HG03066 (cell line): ENCODE results near the gene MTFP1.

Source experiments
- ATAC-seq: cut with Tn5 transposase; IDR thresholded peaks from one replicate; pipeline ENCODE4 v1.9.1; 2021; ENCODE audit warnings: low read depth; ENCODE audit not compliant: unreplicated experiment

Gene MTFP1

GRCh38 chr22:30424534-30425326, 838 bp upstream of the MTFP1 start:
- ATAC-seq, result no peak

GRCh38 chr22:30425327-30425615, 297 bp upstream of the MTFP1 start:
- ATAC-seq, result no peak

- ATAC-seq, result no peak
Measured at GRCh38 chr22:30426388-30427353, 1.1 kb downstream of the MTFP1 start.

- ATAC-seq, result no peak
Measured at GRCh38 chr22:30427871-30428270, 2.3 kb downstream of the MTFP1 start.

GRCh38 chr22:30429887-30430286, 4.3 kb downstream of the MTFP1 start:
- ATAC-seq, result no peak

- no peak for ATAC-seq
Measured at GRCh38 chr22:30430933-30431332, 5.4 kb downstream of the MTFP1 start.

GRCh38 chr22:30432096-30432495, 6.5 kb downstream of the MTFP1 start:
- ATAC-seq, result no peak

- ATAC-seq, result no peak
Measured at GRCh38 chr22:30432520-30432919, 7.0 kb downstream of the MTFP1 start.

- no peak for ATAC-seq
Measured at GRCh38 chr22:30433227-30433626, 7.7 kb downstream of the MTFP1 start.

- no peak for ATAC-seq
Measured at GRCh38 chr22:30433773-30434172, 8.2 kb downstream of the MTFP1 start.

GRCh38 chr22:30434843-30435242, 9.3 kb downstream of the MTFP1 start:
- ATAC-seq, result no peak

- no peak for ATAC-seq
Measured at GRCh38 chr22:30435674-30436126, 10.1 kb downstream of the MTFP1 start.

- no peak for ATAC-seq
Measured at GRCh38 chr22:30436196-30436595, 10.6 kb downstream of the MTFP1 start.

- no peak for ATAC-seq
Measured at GRCh38 chr22:30438559-30438958, 13.0 kb downstream of the MTFP1 start.

GRCh38 chr22:30439226-30439625, 13.7 kb downstream of the MTFP1 start:
- no peak for ATAC-seq

GRCh38 chr22:30439836-30440235, 14.3 kb downstream of the MTFP1 start:
- ATAC-seq, result no peak

- ATAC-seq, result no peak
Measured at GRCh38 chr22:30441088-30441487, 15.5 kb downstream of the MTFP1 start.

GRCh38 chr22:30444632-30445437, 19.3 kb downstream of the MTFP1 start:
- no peak for ATAC-seq

- ATAC-seq, result no peak
Measured at GRCh38 chr22:30445438-30446145, 20.0 kb downstream of the MTFP1 start.

GRCh38 chr22:30447656-30448055, 22.1 kb downstream of the MTFP1 start:
- no peak for ATAC-seq
